ENCODE results near the gene RAD50.
"Not testable (repeated sequence)": the region's sequence is repeated elsewhere in the genome, so short reads cannot be mapped to it uniquely, and the experiment has no call there.

The RAD50 gene

GRCh38 chr5:132677682-132678400 lies 121.1 kb downstream of the RAD50 start:
- DNase-seq, result no peak

DNA sequence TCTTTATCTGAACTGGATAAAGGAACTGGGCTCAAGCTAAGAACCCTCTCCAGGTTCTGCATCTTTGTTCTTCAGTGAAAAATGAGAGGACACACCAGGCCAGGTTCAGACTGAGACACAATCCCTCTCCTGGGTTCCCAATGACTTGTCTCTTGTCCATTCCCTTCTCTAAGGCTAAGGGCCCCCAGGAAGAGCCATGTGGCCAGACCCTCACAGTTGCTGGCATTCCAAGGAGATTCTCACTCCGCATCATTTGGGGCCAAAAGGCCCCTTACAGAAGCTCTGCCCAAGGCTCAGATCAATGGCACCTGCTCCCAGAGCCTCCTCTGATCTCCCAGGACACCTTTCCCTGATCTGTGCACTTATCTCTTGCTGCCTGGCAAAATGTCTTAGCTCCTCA lies 122.0 kb downstream of the RAD50 start:
- DNase-seq, result no peak

- no peak for DNase-seq
These were observed 122.4 kb downstream of the RAD50 start for GRCh38 chr5:132679166-132679565.

DNA sequence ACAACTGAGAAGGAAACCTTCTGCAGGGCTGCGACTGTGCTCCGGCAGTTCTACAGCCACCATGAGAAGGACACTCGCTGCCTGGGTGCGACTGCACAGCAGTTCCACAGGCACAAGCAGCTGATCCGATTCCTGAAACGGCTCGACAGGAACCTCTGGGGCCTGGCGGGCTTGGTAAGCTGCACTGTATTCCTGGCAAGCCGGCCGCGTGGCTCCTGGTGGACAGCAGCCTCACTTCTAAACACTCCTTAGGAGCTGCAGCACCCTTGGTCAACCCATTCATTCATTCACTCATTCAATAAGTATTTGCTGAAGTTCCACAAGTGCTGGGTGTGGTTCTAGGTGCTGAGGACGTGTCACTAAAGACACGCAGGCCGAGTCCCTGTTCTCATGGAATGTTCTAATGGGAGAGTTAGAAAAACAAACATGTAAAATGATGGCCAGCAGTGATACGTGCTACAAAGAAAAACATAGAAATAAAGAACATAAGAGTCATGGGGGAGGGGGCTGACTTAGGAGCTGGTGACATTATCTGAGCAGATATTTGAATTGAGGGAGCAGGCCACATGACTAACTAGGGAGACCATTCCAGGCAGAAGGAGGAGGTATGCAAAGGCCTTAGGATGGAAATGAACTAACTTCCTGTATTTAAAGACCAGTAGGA lies 123.1 kb downstream of the RAD50 start:
- DNase-seq, result no peak

- no peak for DNase-seq
These were observed 124.2 kb downstream of the RAD50 start for GRCh38 chr5:132680780-132681475.

- DNase-seq, result no peak
These were observed 124.7 kb downstream of the RAD50 start for GRCh38 chr5:132681476-132681831.

DNA sequence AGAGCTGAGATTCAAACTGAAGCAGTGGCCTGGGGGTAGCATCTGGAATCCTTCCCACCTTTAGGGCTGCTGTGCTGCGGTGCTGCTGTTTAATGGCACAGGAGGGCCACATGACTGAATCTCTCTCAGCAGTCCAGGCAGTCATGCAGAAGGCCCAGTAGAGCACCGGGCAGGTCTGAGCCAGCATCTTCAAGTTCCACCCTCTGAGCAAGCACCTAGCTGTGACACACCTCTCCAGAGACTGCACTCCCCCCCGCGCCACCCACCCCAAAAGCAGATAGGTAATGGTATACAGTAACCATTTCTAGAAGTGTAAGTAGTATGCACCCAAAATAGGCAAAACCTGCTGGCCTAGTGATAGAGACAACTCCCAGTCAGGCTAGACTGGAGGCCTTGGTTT lies 125.2 kb downstream of the RAD50 start:
- no peak for DNase-seq

DNA sequence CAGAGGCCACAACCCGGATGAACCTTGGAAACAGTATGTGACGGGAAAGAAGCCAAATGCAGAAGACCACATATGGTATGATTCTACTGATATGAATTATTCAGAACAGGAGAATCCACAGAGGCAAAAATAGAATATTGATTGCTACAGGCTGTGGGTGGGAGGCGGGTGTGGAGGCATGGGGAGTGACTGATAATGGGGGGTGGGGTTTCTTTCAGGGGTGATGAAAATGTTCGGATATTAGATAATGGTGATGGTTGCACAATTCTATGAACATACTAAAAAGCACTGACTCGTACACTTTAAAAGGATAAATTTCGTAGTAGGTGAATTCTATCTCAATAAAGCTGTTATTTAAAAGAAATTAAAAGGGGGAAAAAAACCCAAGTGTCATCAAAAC lies 127.7 kb downstream of the RAD50 start:
- DNase-seq, result no peak

DNA sequence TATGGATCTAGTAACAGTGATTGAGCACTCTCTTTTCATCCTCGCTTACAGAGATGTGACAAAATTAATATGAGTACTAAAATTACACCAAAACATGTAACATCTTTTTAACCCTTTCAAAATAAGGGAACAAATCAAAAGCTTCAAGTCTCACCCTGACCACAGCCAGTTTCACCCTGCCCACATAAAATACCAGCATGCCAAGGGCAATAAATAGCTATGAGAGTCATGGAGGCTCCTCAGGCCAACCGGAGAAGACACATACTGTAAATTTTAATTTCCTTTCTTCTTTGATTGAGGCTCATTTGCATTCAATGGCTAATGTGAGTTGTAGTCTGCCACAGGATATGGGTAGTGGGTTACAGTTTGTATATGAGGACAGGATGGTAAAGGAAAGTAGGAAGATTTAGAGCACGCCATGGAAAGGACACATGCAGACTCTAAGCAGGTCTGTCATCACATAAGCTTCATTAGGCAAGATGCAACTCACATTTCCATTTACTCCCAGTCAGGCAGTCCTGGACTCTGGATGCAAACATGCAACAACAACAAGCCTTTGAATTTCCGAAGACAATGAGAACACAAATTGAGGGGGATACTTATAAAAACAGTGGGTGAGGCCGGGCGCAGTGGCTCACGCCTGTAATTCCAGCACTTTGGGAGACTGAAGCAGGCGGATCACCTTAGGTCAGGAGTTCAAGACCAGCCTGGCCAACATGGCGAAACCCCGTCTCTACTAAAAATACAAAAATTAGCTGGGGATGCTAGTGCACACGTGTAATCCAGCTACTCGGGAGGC lies 128.3 kb downstream of the RAD50 start:
- no peak for DNase-seq

DNA sequence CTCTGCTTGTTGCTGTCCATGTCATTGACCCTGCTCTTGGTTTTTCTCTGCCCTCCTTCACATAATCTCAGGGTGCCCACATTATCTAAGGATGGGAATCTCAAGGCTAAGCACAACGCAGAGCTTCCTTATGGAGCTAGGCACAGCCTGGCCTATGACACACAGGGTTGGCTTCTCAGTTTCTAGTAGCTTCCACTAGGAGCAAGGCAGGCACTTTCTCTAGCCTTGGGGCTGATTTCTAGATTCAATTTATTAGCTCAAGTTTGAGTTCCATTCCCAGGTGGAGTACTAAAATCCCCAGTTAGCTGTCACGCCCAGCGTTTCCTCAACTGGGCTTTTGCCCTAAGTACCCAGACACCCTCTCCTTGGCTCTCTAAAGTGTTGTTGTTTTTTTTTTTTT lies 129.4 kb downstream of the RAD50 start:
- DNase-seq, result no peak

DNA sequence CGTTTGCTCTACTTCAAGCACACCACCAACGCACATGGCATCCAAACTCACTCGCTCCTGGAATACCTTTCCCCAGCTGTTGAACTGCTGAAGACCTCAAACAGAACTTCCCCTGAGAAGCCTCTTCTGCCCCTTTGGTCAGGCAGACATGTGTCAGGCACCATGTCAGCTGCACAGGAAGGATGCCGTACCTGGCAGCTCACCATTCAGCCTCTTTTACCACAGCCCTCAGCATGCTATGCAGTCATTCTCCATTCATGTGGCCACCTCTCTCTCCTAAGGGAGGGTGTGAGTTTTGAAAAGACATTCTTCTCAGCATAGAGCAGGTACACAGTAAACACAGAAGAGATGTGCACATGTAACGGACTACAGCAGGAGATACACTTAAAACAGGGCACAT lies 131.2 kb downstream of the RAD50 start:
- DNase-seq, result peak; percentile 70

DNA sequence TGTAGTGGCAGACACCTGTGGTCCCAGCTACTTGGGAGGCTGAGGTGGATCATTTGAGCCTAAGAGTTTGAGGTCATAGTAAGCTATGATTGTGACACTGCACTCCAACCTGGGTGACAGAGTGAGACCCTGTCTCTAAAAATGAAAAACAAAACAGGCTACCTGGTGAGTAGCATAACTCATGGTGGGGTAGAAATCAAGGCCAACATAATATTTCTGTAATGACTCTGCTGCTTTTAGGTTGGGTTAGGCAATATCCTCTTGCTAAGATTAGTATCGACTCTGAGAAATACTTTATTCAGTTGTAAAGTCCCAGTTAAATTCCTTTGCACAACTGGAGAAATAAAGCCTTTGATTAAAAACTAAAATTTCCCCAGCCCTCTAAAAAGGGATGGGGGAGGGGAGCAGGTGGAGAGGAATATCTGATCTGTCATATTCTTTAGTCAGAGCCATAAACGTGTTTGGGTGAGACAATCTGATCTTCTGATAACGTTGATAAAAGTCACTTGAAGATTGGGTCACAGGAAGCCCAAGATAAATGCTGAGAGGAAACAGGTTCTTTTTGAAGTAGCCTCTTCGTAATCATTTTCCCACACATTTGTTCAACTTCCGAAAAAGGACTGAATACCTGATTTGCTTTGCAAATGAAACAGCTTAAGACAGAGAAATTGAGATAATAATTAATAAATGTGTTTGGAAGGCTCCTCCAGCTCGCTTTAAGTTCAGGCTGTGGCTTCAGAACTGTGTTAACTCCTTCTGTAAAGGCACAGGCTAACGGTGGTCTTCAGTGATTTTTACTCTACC lies 132.0 kb downstream of the RAD50 start:
- no peak for DNase-seq

DNA sequence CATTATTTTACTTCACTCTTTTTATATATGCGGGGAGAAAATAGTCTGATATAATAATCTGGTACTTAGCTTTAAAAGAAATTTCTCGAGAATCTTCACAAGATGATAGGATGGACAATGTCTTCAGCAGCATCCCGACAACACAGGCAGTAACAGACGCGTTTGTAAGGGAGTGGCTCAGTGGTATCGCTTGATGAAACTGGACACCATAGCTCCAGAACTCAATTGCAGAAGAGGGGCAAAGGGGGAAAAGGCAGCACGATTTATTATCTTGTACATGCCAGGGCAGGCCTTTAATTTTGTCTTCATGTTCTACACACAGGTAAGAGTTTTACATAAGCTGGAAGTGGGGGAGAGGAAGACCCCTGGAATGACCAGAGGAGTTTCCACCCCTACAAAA lies 132.7 kb downstream of the RAD50 start:
- DNase-seq, result no peak

DNA sequence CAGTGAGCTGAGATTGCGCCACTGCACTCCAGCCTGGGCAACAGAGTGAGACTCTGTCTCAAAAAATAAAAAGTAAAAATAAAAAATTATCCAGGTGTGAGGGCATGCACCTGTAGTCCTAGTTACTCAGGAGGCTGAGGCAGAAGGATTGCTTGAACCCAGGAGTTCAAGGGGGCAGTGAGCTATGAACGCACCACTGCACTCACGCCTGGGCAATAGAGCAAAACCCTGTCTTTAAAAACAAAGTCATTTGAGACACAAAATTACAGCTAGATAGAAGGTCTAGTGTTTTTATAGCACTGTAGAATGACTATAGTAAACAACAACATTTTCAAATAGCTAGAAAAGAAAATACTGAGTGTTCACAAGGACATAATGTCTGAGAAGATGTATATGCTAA lies 133.4 kb downstream of the RAD50 start:
- DNase-seq, result no peak

DNA sequence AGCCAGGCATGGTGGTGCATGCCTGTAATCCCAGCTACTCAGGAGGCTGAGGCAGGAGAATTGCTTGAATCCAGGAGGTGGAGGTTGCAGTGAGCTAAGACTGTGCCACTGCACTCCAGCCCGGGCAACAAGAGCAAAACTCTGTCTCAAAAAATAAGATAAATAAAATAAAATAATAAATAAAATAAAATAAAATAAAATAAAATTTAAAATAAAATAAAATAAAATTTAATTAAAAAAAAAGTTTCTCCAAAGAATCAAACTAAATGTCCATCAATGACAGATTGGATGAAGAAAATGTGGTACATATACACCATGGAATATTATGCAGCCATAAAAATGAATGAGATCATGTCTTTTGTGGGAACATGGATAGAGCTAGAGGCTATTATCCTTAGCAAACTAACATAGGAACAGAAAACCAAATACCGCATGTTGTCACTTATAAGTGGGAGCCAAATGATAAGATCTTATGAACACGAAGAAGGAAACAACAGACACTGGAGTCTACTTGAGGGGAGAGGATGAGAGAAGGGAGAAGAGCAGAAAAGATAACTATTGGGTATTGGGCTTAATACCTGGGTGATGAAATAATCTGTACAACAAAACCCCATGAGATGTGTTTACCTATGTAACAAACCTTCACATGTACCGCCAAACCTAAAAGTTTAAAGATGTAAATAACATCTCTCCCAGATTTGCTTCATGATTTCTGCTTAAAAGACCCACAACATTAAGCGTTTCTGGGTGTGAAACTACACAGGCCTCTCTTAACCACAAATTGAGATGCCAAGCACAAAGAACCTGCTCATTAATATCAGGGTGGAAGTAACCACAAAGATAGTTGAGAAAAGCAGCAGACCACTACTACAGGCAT lies 135.2 kb downstream of the RAD50 start:
- DNase-seq, result not testable (repeated sequence)

DNA sequence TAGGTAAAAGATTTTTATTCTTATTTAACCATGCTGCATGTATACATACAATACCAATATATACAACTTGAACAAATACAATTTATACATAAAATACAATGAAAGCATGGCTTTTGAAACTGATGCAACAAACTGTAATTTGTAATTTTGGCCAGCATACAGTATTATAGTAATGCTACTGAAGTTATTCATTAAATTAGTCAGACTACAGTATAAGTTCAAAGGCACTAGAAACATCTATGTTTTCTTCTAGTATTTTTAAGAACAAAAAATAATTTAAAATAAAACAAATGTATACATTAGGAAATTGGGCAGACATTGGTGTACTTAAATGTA lies 135.8 kb downstream of the RAD50 start:
- DNase-seq, result no peak
